ENCODE results near the gene ST3GAL4.
"Not testable (repeated sequence)": the region's sequence is repeated elsewhere in the genome, so short reads cannot be mapped to it uniquely, and the experiment has no call there.

Gene ST3GAL4

GRCh38 chr11:126391970-126392632, 36.6 kb downstream of the ST3GAL4 start:
- ATAC-seq (no peak), DNase-seq (no peak)
- Mint-ChIP-seq H3K27ac (no peak overlapping the region), H3K4me3 (no peak overlapping the region), H3K36me3 (ENCODE audit: low read depth) (no peaks in the 10 kb centered on the region), H3K9me3 (no peaks in the 10 kb centered on the region), H3K4me1 (peaks cover 3% of the 10 kb centered on the region), H3K27me3 (no peaks in the 10 kb centered on the region)

- DNase-seq (no peak), ATAC-seq (no peak)
- H3K27ac Mint-ChIP-seq: no peak overlapping the region
- no peaks in the 10 kb centered on the region for H3K9me3 Mint-ChIP-seq
- no peaks in the 10 kb centered on the region for H3K36me3 Mint-ChIP-seq (ENCODE audit: low read depth)
- no peak overlapping the region for H3K4me3 Mint-ChIP-seq
- no peaks in the 10 kb centered on the region for H3K27me3 Mint-ChIP-seq
- H3K4me1 Mint-ChIP-seq: peaks cover 3% of the 10 kb centered on the region
Measured at GRCh38 chr11:126392633-126393013, 37.1 kb downstream of the ST3GAL4 start.

GRCh38 chr11:126393143-126393542, 37.7 kb downstream of the ST3GAL4 start:
- H3K4me3 Mint-ChIP-seq: no peak overlapping the region
- H3K27ac Mint-ChIP-seq: no peak overlapping the region
- no peaks in the 10 kb centered on the region for H3K36me3 Mint-ChIP-seq (ENCODE audit: low read depth)
- H3K9me3 Mint-ChIP-seq: no peaks in the 10 kb centered on the region
- peaks cover 3% of the 10 kb centered on the region for H3K4me1 Mint-ChIP-seq
- no peaks in the 10 kb centered on the region for H3K27me3 Mint-ChIP-seq
- DNase-seq: no peak
- ATAC-seq: no peak

GRCh38 chr11:126394036-126394435, 38.5 kb downstream of the ST3GAL4 start:
- Mint-ChIP-seq H3K36me3 (ENCODE audit: low read depth) (no peaks in the 10 kb centered on the region), H3K27me3 (no peaks in the 10 kb centered on the region)

GRCh38 chr11:126394634-126395072, 39.2 kb downstream of the ST3GAL4 start:
- H3K9me3 Mint-ChIP-seq; H3K27me3 Mint-ChIP-seq; H3K4me3 Mint-ChIP-seq; H3K36me3 Mint-ChIP-seq (ENCODE audit: low read depth); H3K27ac Mint-ChIP-seq; ATAC-seq; H3K4me1 Mint-ChIP-seq; DNase-seq: not testable (repeated sequence)

More at GRCh38 chr11:126394036-126394435, 38.5 kb downstream of the ST3GAL4 start:
- peaks cover 3% of the 10 kb centered on the region for H3K4me1 Mint-ChIP-seq
- H3K27ac Mint-ChIP-seq: no peak overlapping the region
- no peaks in the 10 kb centered on the region for H3K9me3 Mint-ChIP-seq
- DNase-seq (no peak), ATAC-seq (no peak)
- H3K4me3 Mint-ChIP-seq: no peak overlapping the region

- H3K36me3 Mint-ChIP-seq (ENCODE audit: low read depth); ATAC-seq; H3K9me3 Mint-ChIP-seq; H3K4me1 Mint-ChIP-seq; H3K27me3 Mint-ChIP-seq; H3K27ac Mint-ChIP-seq; H3K4me3 Mint-ChIP-seq; DNase-seq: not testable (repeated sequence)
Measured at GRCh38 chr11:126395784-126396183, 40.3 kb downstream of the ST3GAL4 start.

GRCh38 chr11:126396266-126396665, 40.8 kb downstream of the ST3GAL4 start:
- ATAC-seq; H3K4me3 Mint-ChIP-seq; H3K27me3 Mint-ChIP-seq; H3K9me3 Mint-ChIP-seq; DNase-seq; H3K36me3 Mint-ChIP-seq (ENCODE audit: low read depth); H3K4me1 Mint-ChIP-seq; H3K27ac Mint-ChIP-seq: not testable (repeated sequence)

- Mint-ChIP-seq H3K4me3 (no peak overlapping the region), H3K27ac (no peak overlapping the region), H3K36me3 (ENCODE audit: low read depth) (no peaks in the 10 kb centered on the region), H3K4me1 (peaks cover 3% of the 10 kb centered on the region), H3K27me3 (no peaks in the 10 kb centered on the region), H3K9me3 (no peaks in the 10 kb centered on the region)
- DNase-seq (no peak), ATAC-seq (no peak)
Measured at GRCh38 chr11:126396965-126397364, 41.5 kb downstream of the ST3GAL4 start.

GRCh38 chr11:126398296-126398695, 42.8 kb downstream of the ST3GAL4 start:
- Mint-ChIP-seq H3K4me1 (no peaks in the 10 kb centered on the region), H3K9me3 (no peaks in the 10 kb centered on the region), H3K36me3 (ENCODE audit: low read depth) (no peaks in the 10 kb centered on the region), H3K27ac (no peak overlapping the region), H3K4me3 (no peak overlapping the region), H3K27me3 (no peaks in the 10 kb centered on the region)
- no peak for DNase-seq
- ATAC-seq: no peak

GRCh38 chr11:126398721-126399120, 43.2 kb downstream of the ST3GAL4 start:
- Mint-ChIP-seq H3K27me3 (no peaks in the 10 kb centered on the region), H3K27ac (no peak overlapping the region), H3K4me1 (no peaks in the 10 kb centered on the region), H3K36me3 (ENCODE audit: low read depth) (no peaks in the 10 kb centered on the region), H3K9me3 (no peaks in the 10 kb centered on the region), H3K4me3 (no peak overlapping the region)
- no peak for DNase-seq
- no peak for ATAC-seq

- H3K9me3 Mint-ChIP-seq: no peaks in the 10 kb centered on the region
- no peak overlapping the region for H3K4me3 Mint-ChIP-seq
- H3K27me3 Mint-ChIP-seq: no peaks in the 10 kb centered on the region
- H3K4me1 Mint-ChIP-seq: no peaks in the 10 kb centered on the region
- no peak for DNase-seq
- no peaks in the 10 kb centered on the region for H3K36me3 Mint-ChIP-seq (ENCODE audit: low read depth)
- H3K27ac Mint-ChIP-seq: no peak overlapping the region
- no peak for ATAC-seq
Measured at GRCh38 chr11:126400019-126400418, 44.5 kb downstream of the ST3GAL4 start.

- no peaks in the 10 kb centered on the region for H3K9me3 Mint-ChIP-seq
- no peak overlapping the region for H3K27ac Mint-ChIP-seq
- H3K27me3 Mint-ChIP-seq: no peaks in the 10 kb centered on the region
- no peaks in the 10 kb centered on the region for H3K4me1 Mint-ChIP-seq
- no peaks in the 10 kb centered on the region for H3K36me3 Mint-ChIP-seq (ENCODE audit: low read depth)
- H3K4me3 Mint-ChIP-seq: no peak overlapping the region
- DNase-seq (no peak), ATAC-seq (no peak)
Measured at GRCh38 chr11:126400479-126400878, 45.0 kb downstream of the ST3GAL4 start.

- Mint-ChIP-seq H3K9me3 (no peaks in the 10 kb centered on the region), H3K27ac (no peak overlapping the region), H3K27me3 (no peaks in the 10 kb centered on the region), H3K4me1 (no peaks in the 10 kb centered on the region), H3K4me3 (no peak overlapping the region), H3K36me3 (ENCODE audit: low read depth) (no peaks in the 10 kb centered on the region)
- ATAC-seq: no peak
- no peak for DNase-seq
Measured at GRCh38 chr11:126403022-126403581, 47.6 kb downstream of the ST3GAL4 start.

GRCh38 chr11:126403658-126404057, 48.2 kb downstream of the ST3GAL4 start:
- Mint-ChIP-seq H3K27me3 (no peaks in the 10 kb centered on the region), H3K36me3 (ENCODE audit: low read depth) (no peaks in the 10 kb centered on the region), H3K27ac (no peak overlapping the region), H3K4me1 (no peaks in the 10 kb centered on the region), H3K4me3 (no peak overlapping the region), H3K9me3 (no peaks in the 10 kb centered on the region)
- peak; percentile 9 for DNase-seq
- peak; percentile 53 for ATAC-seq

GRCh38 chr11:126404367-126404766, 48.9 kb downstream of the ST3GAL4 start:
- H3K9me3 Mint-ChIP-seq: no peaks in the 10 kb centered on the region
- no peak overlapping the region for H3K27ac Mint-ChIP-seq
- H3K4me1 Mint-ChIP-seq: no peaks in the 10 kb centered on the region
- peaks cover 2% of the 10 kb centered on the region for H3K36me3 Mint-ChIP-seq (ENCODE audit: low read depth)
- no peak for DNase-seq
- ATAC-seq: no peak
- H3K27me3 Mint-ChIP-seq: no peaks in the 10 kb centered on the region
- H3K4me3 Mint-ChIP-seq: no peak overlapping the region

Measured in activated naive CD8-positive, alpha-beta T cell treated with anti-CD3 and anti-CD28 coated beads, Interleukin-2, amount 50 U/mL, for 24 hours (primary cell).